Measurements from ENCODE around the gene STING1. TPM values are rescaled to one million over a fixed set of nuclear protein-coding genes. Genes with fewer than 3 reads are reported as not detected.
"Not testable (repeated sequence)": the region's sequence is repeated elsewhere in the genome, so short reads cannot be mapped to it uniquely, and the experiment has no call there.

Gene STING1
- total RNA-seq, 1 experiment from 2014 or later: 32.2 TPM

GRCh38 chr5:139440416-139440815 is 42.1 kb downstream of the STING1 start:
- DNase-seq (ENCODE audit: low spot score): not testable (repeated sequence)

GRCh38 chr5:139439013-139439903 is 43.3 kb downstream of the STING1 start, which contains the start of gene DNAJC18:
DNAJC18 (minus strand) TSS chr5:139439525; CDS start chr5:139439445, 80 bp downstream.
- DNase-seq (ENCODE audit: low spot score): peak; percentile 88

GRCh38 chr5:139438707-139439012 is 43.9 kb downstream of the STING1 start:
- no peak for DNase-seq (ENCODE audit: low spot score)

- no peak for DNase-seq (ENCODE audit: low spot score)
These were observed 46.9 kb downstream of the STING1 start for GRCh38 chr5:139435676-139436075.

- DNase-seq (ENCODE audit: low spot score): no peak
These were observed 50.9 kb downstream of the STING1 start for GRCh38 chr5:139431706-139432105.

- DNase-seq (ENCODE audit: low spot score): no peak
These were observed 52.5 kb downstream of the STING1 start for GRCh38 chr5:139430015-139430414.

GRCh38 chr5:139426203-139426885 is 56.2 kb downstream of the STING1 start:
- no peak for DNase-seq (ENCODE audit: low spot score)

Other genes starting within 250 kb of the STING1 start
- gene MATR3, start 189.0 kb downstream of the STING1 start, total RNA-seq (2014; rRNA removed; shearing (Covaris generic)): 333 and 368 TPM in 2 replicates
- 88.1 and 89.9 TPM in 2 replicates for gene PAIP2, start 140.9 kb downstream of the STING1 start, total RNA-seq (2014; rRNA removed; shearing (Covaris generic))
- not detected in 2 replicates for gene SLC23A1, start 99.5 kb downstream of the STING1 start, total RNA-seq (2014; rRNA removed; shearing (Covaris generic))
- gene MZB1, start 92.8 kb downstream of the STING1 start, total RNA-seq (2014; rRNA removed; shearing (Covaris generic)): not detected in 2 replicates
- 0.17 and 0.53 TPM in 2 replicates for gene PROB1, start 87.7 kb downstream of the STING1 start, total RNA-seq (2014; rRNA removed; shearing (Covaris generic))
- gene SPATA24, start 78.7 kb downstream of the STING1 start, total RNA-seq (2014; rRNA removed; shearing (Covaris generic)): 9.9 and 18.7 TPM in 2 replicates
- gene DNAJC18, start 43.2 kb downstream of the STING1 start, total RNA-seq (2014; rRNA removed; shearing (Covaris generic)): 6.4 and 8.2 TPM in 2 replicates
- gene ECSCR, start 20.0 kb downstream of the STING1 start, total RNA-seq (2014; rRNA removed; shearing (Covaris generic)): 0.62 and 1.8 TPM in 2 replicates
- gene SMIM33, start 11.8 kb downstream of the STING1 start, total RNA-seq (2014; rRNA removed; shearing (Covaris generic)): not detected in 2 replicates
- 120 and 131 TPM in 2 replicates for gene UBE2D2, start 78.6 kb upstream of the STING1 start, total RNA-seq (2014; rRNA removed; shearing (Covaris generic))
- gene CXXC5, start 165.6 kb upstream of the STING1 start, total RNA-seq (2014; rRNA removed; shearing (Covaris generic)): 162 and 189 TPM in 2 replicates

All from A172 (cell line).